ENCODE measurements around the gene PIM3. TPM values are rescaled to one million over a fixed set of nuclear protein-coding genes. Genes with fewer than 3 reads are reported as not detected.

PIM3 gene
- total and polyA plus RNA-seq, 10 of the 15 experiments (the other 5 are each of a cell fraction or from before 2014, with no cell fraction given), result 0.31 to 60.8 (median 12.4) TPM

DNA sequence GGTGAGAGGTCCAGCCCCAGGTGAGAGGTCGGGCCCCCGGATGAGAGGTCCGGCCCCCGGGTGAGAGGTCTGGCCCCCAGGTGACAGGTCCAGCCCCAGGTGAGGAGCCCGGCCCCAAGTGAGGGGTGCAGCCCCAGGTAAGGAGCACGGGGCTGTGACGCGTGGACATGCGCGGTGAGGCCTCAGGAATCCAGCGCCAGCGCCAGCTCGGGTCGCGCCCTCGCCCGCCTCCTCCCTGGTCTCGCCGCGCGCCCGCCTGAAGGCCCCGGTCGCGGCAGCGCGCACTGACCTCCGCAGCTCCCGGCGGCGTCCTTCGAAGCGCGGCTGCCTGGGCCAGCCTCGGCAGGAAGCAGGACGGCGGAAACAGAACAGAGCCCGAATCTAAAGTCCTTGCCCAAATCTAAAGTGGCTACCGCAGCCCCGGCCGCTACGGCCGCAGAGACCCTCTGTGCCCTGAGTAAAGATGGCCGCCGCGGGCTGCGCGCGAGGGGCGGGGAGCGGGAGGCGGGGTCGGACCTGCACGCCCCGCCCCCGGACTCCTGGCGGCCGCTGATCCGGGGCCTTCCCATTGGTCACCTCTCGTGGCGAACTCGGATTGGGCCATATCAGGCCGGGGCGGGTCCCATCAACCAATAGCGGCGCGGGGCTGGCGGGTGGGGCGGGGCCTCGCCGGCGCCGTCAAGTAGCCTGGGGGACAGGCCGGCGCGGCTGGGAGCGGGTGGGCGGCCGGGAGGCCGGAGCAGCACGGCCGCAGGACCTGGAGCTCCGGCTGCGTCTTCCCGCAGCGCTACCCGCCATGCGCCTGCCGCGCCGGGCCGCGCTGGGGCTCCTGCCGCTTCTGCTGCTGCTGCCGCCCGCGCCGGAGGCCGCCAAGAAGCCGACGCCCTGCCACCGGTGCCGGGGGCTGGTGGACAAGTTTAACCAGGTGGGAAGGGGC is 42.3 kb upstream of the PIM3 start, which contains the start of the genes ALG12 and CRELD2 (continued):
- TF ChIP-seq, protein P1, sequence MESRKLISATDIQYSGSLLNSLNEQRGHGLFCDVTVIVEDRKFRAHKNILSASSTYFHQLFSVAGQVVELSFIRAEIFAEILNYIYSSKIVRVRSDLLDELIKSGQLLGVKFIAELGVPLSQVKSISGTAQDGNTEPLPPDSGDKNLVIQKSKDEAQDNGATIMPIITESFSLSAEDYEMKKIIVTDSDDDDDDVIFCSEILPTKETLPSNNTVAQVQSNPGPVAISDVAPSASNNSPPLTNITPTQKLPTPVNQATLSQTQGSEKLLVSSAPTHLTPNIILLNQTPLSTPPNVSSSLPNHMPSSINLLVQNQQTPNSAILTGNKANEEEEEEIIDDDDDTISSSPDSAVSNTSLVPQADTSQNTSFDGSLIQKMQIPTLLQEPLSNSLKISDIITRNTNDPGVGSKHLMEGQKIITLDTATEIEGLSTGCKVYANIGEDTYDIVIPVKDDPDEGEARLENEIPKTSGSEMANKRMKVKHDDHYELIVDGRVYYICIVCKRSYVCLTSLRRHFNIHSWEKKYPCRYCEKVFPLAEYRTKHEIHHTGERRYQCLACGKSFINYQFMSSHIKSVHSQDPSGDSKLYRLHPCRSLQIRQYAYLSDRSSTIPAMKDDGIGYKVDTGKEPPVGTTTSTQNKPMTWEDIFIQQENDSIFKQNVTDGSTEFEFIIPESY (IDR thresholded peaks at IDR 0.05), result no peak
- TF ChIP-seq, protein P2, sequence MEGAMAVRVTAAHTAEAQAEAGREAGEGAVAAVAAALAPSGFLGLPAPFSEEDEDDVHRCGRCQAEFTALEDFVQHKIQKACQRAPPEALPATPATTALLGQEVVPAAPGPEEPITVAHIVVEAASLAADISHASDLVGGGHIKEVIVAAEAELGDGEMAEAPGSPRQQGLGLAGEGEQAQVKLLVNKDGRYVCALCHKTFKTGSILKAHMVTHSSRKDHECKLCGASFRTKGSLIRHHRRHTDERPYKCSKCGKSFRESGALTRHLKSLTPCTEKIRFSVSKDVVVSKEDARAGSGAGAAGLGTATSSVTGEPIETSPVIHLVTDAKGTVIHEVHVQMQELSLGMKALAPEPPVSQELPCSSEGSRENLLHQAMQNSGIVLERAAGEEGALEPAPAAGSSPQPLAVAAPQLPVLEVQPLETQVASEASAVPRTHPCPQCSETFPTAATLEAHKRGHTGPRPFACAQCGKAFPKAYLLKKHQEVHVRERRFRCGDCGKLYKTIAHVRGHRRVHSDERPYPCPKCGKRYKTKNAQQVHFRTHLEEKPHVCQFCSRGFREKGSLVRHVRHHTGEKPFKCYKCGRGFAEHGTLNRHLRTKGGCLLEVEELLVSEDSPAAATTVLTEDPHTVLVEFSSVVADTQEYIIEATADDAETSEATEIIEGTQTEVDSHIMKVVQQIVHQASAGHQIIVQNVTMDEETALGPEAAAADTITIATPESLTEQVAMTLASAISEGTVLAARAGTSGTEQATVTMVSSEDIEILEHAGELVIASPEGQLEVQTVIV (IDR thresholded peaks at IDR 0.05; ENCODE audit: borderline replicate concordance, partially characterized antibody), result no peak
- TF ChIP-seq SREBF2 (IDR thresholded peaks at IDR 0.05; ENCODE audit: low read length), result no peak
- no peak for TF ChIP-seq SMAD1 (IDR thresholded peaks at IDR 0.05; ENCODE audit: low read depth, partially characterized antibody)
- TF ChIP-seq, protein P3, sequence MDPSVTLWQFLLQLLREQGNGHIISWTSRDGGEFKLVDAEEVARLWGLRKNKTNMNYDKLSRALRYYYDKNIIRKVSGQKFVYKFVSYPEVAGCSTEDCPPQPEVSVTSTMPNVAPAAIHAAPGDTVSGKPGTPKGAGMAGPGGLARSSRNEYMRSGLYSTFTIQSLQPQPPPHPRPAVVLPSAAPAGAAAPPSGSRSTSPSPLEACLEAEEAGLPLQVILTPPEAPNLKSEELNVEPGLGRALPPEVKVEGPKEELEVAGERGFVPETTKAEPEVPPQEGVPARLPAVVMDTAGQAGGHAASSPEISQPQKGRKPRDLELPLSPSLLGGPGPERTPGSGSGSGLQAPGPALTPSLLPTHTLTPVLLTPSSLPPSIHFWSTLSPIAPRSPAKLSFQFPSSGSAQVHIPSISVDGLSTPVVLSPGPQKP (IDR thresholded peaks at IDR 0.05; ENCODE audit: low read depth, low read length), result no peak
- peak; percentile 84; the same call in 1 of the 2 replicates for TF ChIP-seq LARP7 (IDR thresholded peaks at IDR 0.05)
- TF ChIP-seq TARDBP (IDR thresholded peaks at IDR 0.05; ENCODE audit: borderline replicate concordance), result 0 out of 2 replicates have a peak, but pooled peaks have one; percentile 16
- TF ChIP-seq, protein P4, sequence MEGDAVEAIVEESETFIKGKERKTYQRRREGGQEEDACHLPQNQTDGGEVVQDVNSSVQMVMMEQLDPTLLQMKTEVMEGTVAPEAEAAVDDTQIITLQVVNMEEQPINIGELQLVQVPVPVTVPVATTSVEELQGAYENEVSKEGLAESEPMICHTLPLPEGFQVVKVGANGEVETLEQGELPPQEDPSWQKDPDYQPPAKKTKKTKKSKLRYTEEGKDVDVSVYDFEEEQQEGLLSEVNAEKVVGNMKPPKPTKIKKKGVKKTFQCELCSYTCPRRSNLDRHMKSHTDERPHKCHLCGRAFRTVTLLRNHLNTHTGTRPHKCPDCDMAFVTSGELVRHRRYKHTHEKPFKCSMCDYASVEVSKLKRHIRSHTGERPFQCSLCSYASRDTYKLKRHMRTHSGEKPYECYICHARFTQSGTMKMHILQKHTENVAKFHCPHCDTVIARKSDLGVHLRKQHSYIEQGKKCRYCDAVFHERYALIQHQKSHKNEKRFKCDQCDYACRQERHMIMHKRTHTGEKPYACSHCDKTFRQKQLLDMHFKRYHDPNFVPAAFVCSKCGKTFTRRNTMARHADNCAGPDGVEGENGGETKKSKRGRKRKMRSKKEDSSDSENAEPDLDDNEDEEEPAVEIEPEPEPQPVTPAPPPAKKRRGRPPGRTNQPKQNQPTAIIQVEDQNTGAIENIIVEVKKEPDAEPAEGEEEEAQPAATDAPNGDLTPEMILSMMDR (IDR thresholded peaks at IDR 0.05 in 2 of 3, conservative IDR thresholded peaks at IDR 0.05 in 1 of 3; ENCODE audit: control insufficient read depth in 2 of 3, extremely low read depth in 1 of 3, insufficient read depth in 1 of 3, low read depth in 3 of 3, low read length in 3 of 3), result no peak
- no peak for TF ChIP-seq ETV6 (conservative IDR thresholded peaks at IDR 0.05 in 1 of 2, IDR thresholded peaks at IDR 0.05 in 1 of 2; ENCODE audit: borderline replicate concordance in 1 of 2, low read depth in 1 of 2)
- TF ChIP-seq, protein P5, sequence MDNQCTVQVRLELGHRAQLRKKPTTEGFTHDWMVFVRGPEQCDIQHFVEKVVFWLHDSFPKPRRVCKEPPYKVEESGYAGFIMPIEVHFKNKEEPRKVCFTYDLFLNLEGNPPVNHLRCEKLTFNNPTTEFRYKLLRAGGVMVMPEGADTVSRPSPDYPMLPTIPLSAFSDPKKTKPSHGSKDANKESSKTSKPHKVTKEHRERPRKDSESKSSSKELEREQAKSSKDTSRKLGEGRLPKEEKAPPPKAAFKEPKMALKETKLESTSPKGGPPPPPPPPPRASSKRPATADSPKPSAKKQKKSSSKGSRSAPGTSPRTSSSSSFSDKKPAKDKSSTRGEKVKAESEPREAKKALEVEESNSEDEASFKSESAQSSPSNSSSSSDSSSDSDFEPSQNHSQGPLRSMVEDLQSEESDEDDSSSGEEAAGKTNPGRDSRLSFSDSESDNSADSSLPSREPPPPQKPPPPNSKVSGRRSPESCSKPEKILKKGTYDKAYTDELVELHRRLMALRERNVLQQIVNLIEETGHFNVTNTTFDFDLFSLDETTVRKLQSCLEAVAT (IDR thresholded peaks at IDR 0.05), result no peak
- TF ChIP-seq ZZZ3 (IDR thresholded peaks at IDR 0.05; ENCODE audit: control insufficient read depth, insufficient read length, low read depth), result no peak
- peak; percentile 46 for TF ChIP-seq POLR2AphosphoS5 (IDR thresholded peaks at IDR 0.05; ENCODE audit: low read length)
- TF ChIP-seq PML (IDR thresholded peaks at IDR 0.05; ENCODE audit: low read length), result no peak
- TF ChIP-seq, protein P6, sequence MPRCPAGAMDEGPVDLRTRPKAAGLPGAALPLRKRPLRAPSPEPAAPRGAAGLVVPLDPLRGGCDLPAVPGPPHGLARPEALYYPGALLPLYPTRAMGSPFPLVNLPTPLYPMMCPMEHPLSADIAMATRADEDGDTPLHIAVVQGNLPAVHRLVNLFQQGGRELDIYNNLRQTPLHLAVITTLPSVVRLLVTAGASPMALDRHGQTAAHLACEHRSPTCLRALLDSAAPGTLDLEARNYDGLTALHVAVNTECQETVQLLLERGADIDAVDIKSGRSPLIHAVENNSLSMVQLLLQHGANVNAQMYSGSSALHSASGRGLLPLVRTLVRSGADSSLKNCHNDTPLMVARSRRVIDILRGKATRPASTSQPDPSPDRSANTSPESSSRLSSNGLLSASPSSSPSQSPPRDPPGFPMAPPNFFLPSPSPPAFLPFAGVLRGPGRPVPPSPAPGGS (IDR thresholded peaks at IDR 0.05; ENCODE audit: borderline replicate concordance, insufficient read depth, low read depth, low read length, poor library complexity, severe bottlenecking), result no peak
- no peak; the same call in 1 of the 2 replicates for TF ChIP-seq SIN3A (IDR thresholded peaks at IDR 0.05; ENCODE audit: low read depth, low read length)
